ENCODE results near the gene NELL1. TPM values are rescaled to one million over a fixed set of nuclear protein-coding genes. Genes with fewer than 3 reads are reported as not detected.

Gene NELL1
- total RNA-seq, 4 donors from 2014 or later = 0.27 TPM; not detected in 3

DNA sequence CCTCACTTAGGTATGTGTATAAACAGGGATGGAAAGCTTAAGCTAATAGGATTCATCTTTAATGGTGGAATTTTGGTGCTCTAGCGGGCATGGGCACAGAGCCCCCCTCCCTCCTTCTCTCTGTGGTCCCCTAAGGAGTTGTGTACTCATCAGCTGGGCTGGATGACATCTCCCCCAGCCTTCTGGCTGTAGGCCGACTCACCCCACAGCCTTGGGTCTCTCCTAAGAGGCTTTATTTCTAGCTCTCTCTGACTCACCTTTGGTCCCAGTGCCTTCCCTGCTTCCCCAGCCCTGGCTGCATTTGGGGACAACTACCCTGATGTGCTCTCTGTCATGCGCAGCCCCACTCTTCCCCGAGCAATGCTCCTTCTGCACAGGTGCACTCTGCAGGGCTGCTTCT, 43.1 kb upstream of the NELL1 start:
- intact Hi-C loops (cut with DNase I; ENCODE audit: low total_unique reads) = no loop called here
- Histone ChIP-seq H3K36me3 (no peaks in the 10 kb centered on the region), H3K9me3 (no peaks in the 10 kb centered on the region), H3K27ac (no peak overlapping the region), H3K4me3 (no peak overlapping the region), H3K4me1 (no peaks in the 10 kb centered on the region), H3K27me3 (no peaks in the 10 kb centered on the region)
- in situ Hi-C loops (cut with MboI; ENCODE audit: low pct_ligation_motif_present in 1 of 4, low pct_unique_long_range_greater_than_20kb in 1 of 4, low sequenced_read_pairs in 3 of 4) = loop anchor here in 2 of 4 donors (25.0 kb wide), 3 partner anchors 886 to 1686 kb away; no protein-coding TSS in a partner anchor
- DNase-seq = no peak
- 50 to 58% methylated on average over 2 to 4 of the region's 4 CpGs for WGBS, 2 donors (ENCODE audit: low coverage in 1 of 2)
- TF ChIP-seq POLR2A (IDR thresholded peaks at IDR 0.05) (no peak), EP300 (IDR thresholded peaks at IDR 0.05; ENCODE audit: low read depth) (no peak), POLR2AphosphoS5 (IDR thresholded peaks at IDR 0.05) (no peak)
- TF ChIP-seq, protein P1, sequence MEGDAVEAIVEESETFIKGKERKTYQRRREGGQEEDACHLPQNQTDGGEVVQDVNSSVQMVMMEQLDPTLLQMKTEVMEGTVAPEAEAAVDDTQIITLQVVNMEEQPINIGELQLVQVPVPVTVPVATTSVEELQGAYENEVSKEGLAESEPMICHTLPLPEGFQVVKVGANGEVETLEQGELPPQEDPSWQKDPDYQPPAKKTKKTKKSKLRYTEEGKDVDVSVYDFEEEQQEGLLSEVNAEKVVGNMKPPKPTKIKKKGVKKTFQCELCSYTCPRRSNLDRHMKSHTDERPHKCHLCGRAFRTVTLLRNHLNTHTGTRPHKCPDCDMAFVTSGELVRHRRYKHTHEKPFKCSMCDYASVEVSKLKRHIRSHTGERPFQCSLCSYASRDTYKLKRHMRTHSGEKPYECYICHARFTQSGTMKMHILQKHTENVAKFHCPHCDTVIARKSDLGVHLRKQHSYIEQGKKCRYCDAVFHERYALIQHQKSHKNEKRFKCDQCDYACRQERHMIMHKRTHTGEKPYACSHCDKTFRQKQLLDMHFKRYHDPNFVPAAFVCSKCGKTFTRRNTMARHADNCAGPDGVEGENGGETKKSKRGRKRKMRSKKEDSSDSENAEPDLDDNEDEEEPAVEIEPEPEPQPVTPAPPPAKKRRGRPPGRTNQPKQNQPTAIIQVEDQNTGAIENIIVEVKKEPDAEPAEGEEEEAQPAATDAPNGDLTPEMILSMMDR (IDR thresholded peaks at IDR 0.05) = no peak

DNA sequence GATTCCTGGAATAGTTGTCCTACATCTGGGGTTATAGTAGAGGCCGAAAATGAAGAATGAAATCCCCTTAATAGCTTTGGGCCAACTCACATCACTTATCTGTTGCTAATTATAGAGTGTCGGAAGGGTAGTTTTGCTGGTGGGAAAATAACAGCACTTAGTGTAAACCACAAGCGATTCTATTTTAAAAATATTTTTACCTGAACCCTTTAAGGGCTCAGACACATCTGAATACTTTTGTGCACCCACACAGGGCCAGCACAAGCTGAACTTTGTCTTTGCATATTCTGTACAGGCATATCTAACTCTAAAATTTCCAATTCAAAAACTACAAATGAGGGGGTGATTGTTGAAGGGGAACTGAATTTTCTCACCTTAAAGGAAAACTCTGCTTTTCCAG, 42.4 kb upstream of the NELL1 start:
- in situ Hi-C loops (cut with MboI; ENCODE audit: low pct_ligation_motif_present in 1 of 4, low pct_unique_long_range_greater_than_20kb in 1 of 4, low sequenced_read_pairs in 3 of 4) (loop anchor here in 2 of 4 donors (25.0 kb wide), 3 partner anchors 885 to 1685 kb away; no protein-coding TSS in a partner anchor), intact Hi-C loops (cut with DNase I; ENCODE audit: low total_unique reads) (no loop called here)
- no peaks in the 10 kb centered on the region for H3K36me3 ChIP-seq
- H3K4me3 ChIP-seq = no peak overlapping the region
- 56 to 76% methylated on average over 3 of the region's 3 CpGs for WGBS, 2 donors (ENCODE audit: low coverage in 1 of 2)
- H3K27me3 ChIP-seq = no peaks in the 10 kb centered on the region
- DNase-seq = no peak
- H3K9me3 ChIP-seq = no peaks in the 10 kb centered on the region
- no peaks in the 10 kb centered on the region for H3K4me1 ChIP-seq
- TF ChIP-seq POLR2AphosphoS5 (IDR thresholded peaks at IDR 0.05) (no peak), POLR2A (IDR thresholded peaks at IDR 0.05) (no peak), EP300 (IDR thresholded peaks at IDR 0.05; ENCODE audit: low read depth) (no peak)
- TF ChIP-seq, protein P1 (IDR thresholded peaks at IDR 0.05) = no peak
- no peak overlapping the region for H3K27ac ChIP-seq

DNA sequence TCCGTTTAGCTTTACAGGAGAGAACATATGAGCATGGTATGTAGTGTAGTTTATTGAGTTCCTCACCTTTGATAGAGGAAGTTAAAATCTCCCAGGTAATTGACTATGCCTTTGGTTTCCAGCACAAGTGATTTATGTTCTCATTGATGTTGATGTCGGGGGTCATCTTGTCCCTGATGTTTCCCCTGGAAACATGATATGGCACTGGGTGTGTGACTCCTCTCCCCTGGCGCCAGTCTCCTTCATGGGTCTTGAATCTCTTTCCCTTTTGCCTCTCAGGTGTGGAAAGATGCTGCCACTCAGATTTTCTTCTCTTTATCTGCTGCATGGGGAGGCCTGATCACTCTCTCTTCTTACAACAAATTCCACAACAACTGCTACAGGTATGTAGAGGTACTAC, 41.7 kb upstream of the NELL1 start:
- TF ChIP-seq, protein P1 (IDR thresholded peaks at IDR 0.05) = no peak
- no peak for TF ChIP-seq POLR2A (IDR thresholded peaks at IDR 0.05)
- TF ChIP-seq EP300 (IDR thresholded peaks at IDR 0.05; ENCODE audit: low read depth) = no peak
- TF ChIP-seq POLR2AphosphoS5 (IDR thresholded peaks at IDR 0.05) = no peak

DNA sequence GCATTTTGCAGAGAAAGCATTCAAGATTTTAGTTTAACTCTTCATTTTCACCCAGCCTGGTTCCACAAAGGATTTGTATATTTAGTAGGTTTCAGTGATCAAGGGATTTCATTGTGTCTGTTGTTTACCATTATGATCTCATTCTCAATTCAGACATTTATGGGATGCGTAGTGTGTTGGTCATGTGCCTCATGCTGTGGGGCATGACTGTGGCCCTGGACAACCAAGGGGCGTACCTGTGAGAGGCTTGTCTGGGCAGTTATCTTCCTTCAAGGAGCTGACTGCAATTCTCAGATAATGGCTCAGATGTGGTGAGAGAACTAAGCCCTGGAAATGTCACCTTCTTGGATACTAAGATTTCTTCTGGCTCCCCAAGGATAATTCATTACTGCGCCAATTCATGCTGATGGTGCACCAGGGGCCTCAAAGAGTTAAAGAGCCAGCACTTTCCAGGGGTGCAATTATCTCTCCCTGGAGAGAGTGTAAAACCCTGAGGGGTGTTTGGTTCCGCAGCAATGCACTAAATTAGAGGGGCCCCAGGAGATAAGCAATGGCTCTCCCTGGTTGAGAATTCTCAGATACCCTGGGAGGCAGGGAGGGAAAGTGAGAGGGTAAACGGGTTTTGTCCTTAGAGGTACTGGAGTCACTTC, 37.7 kb upstream of the NELL1 start:
- intact Hi-C loops (cut with DNase I; ENCODE audit: low total_unique reads) = no loop called here
- WGBS, 2 donors (ENCODE audit: low coverage in 1 of 2) = 35 to 72% methylated on average over 2 to 5 of the region's 5 CpGs
- in situ Hi-C loops (cut with MboI; ENCODE audit: low pct_ligation_motif_present in 1 of 4, low pct_unique_long_range_greater_than_20kb in 1 of 4, low sequenced_read_pairs in 3 of 4) = loop anchor here in 2 of 4 donors (25.0 kb wide), 3 partner anchors 881 to 1681 kb away; no protein-coding TSS in a partner anchor

More for the DNA sequence above, 41.7 kb upstream of the NELL1 start:
- H3K4me1 ChIP-seq = no peaks in the 10 kb centered on the region
- intact Hi-C loops (cut with DNase I; ENCODE audit: low total_unique reads) = no loop called here
- 42 to 55% methylated on average over 2 to 3 of the region's 3 CpGs for WGBS, 2 donors (ENCODE audit: low coverage in 1 of 2)
- in situ Hi-C loops (cut with MboI; ENCODE audit: low pct_ligation_motif_present in 1 of 4, low pct_unique_long_range_greater_than_20kb in 1 of 4, low sequenced_read_pairs in 3 of 4) = loop anchor here in 2 of 4 donors (25.0 kb wide), 3 partner anchors 885 to 1685 kb away; no protein-coding TSS in a partner anchor
- H3K4me3 ChIP-seq = no peak overlapping the region
- no peak for DNase-seq
- H3K27me3 ChIP-seq = no peaks in the 10 kb centered on the region
- no peak overlapping the region for H3K27ac ChIP-seq
- H3K9me3 ChIP-seq = no peaks in the 10 kb centered on the region
- no peaks in the 10 kb centered on the region for H3K36me3 ChIP-seq

More for the DNA sequence above, 37.7 kb upstream of the NELL1 start:
- DNase-seq = no peak
- H3K4me3 ChIP-seq = no peak overlapping the region
- no peak overlapping the region for H3K27ac ChIP-seq
- no peaks in the 10 kb centered on the region for H3K9me3 ChIP-seq
- H3K36me3 ChIP-seq = no peaks in the 10 kb centered on the region
- TF ChIP-seq POLR2A (IDR thresholded peaks at IDR 0.05) (no peak), POLR2AphosphoS5 (IDR thresholded peaks at IDR 0.05) (no peak), EP300 (IDR thresholded peaks at IDR 0.05; ENCODE audit: low read depth) (no peak)
- TF ChIP-seq, protein P1 (IDR thresholded peaks at IDR 0.05) = no peak
- no peaks in the 10 kb centered on the region for H3K27me3 ChIP-seq
- no peaks in the 10 kb centered on the region for H3K4me1 ChIP-seq

Measured in transverse colon (tissue), 4 donors.